NB4 (cell line): Measurements from ENCODE around the gene ABCB9.

Experiments
- POLR2A ChIP-seq: IDR thresholded peaks from 2 replicates; pipeline ENCODE4 v1.6.1; 2011; ENCODE audit warnings: mild to moderate bottlenecking; ENCODE audit not compliant: insufficient read length; ENCODE audit errors: extremely low read depth
- TF ChIP-seq, protein P1 (sequence below): IDR thresholded peaks from one replicate; pipeline ENCODE4 v1.5.1; 2012; ENCODE audit warnings: low read depth, low read length
- TF ChIP-seq, protein P2 (sequence below): IDR thresholded peaks from 2 replicates; pipeline ENCODE4 v1.6.1; 2011; ENCODE audit warnings: low read depth, low read length

DNA sequence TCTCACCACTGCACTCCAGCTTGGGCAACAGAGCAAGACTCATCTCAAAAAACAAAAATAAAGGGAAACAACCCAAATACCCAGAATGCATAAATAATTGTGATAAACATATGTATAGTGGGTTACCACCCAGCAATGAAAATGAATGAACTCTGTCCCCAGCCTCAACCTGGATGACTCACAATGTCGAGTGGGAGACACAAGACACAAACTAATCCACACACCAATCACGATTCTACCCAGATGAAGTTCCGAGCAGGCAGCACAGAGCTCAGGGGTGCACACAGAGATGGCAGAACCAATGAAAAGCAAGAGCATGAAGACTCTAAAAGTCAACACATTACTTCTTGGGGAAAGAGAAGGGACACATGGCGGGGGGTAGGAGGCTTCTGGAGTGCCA lies 27.1 kb downstream of the ABCB9 start:
- TF ChIP-seq, protein P1, sequence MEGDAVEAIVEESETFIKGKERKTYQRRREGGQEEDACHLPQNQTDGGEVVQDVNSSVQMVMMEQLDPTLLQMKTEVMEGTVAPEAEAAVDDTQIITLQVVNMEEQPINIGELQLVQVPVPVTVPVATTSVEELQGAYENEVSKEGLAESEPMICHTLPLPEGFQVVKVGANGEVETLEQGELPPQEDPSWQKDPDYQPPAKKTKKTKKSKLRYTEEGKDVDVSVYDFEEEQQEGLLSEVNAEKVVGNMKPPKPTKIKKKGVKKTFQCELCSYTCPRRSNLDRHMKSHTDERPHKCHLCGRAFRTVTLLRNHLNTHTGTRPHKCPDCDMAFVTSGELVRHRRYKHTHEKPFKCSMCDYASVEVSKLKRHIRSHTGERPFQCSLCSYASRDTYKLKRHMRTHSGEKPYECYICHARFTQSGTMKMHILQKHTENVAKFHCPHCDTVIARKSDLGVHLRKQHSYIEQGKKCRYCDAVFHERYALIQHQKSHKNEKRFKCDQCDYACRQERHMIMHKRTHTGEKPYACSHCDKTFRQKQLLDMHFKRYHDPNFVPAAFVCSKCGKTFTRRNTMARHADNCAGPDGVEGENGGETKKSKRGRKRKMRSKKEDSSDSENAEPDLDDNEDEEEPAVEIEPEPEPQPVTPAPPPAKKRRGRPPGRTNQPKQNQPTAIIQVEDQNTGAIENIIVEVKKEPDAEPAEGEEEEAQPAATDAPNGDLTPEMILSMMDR, result no peak
- no peak for TF ChIP-seq POLR2A
- TF ChIP-seq, protein P2, sequence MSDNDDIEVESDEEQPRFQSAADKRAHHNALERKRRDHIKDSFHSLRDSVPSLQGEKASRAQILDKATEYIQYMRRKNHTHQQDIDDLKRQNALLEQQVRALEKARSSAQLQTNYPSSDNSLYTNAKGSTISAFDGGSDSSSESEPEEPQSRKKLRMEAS, result no peak
